Stimulated activated CD8-positive, alpha-beta memory T cell treated with anti-CD3 and anti-CD28 coated beads, Interleukin-12 subunit alpha, Interleukin-12 subunit beta, amount 100 ng/mL, for 4 hours (primary cell): ENCODE results near the gene BMERB1.
A peak's percentile ranks its signal among the peaks of the same experiment; 100 is the strongest.
"Not testable (repeated sequence)": the region's sequence is repeated elsewhere in the genome, so short reads cannot be mapped to it uniquely, and the experiment has no call there.

Experiments used
- DNase-seq: peaks from one replicate; pipeline ENCODE4 v3.0.0-alpha.2; 2020; ENCODE audit warnings: low read depth

BMERB1 gene

DNA sequence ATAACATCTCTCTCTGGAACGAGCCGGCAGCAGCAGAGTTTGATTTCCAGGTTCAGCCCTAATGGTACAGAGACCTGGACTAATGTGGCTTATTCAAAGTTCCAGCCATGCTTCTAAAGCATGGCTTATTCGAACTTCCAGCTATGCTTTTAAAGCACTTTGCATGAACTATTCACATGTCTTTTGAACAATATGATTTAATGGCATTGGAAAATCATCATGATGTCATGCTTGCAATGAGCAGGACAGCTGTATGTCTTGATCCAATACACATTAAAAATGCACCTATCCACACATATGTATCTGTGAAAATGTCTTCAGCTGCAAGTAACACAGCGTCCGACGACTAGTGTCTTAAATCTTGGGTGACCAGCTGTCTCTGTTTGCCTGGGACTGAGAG is 122.9 kb downstream of the BMERB1 start:
- DNase-seq = no peak

DNA sequence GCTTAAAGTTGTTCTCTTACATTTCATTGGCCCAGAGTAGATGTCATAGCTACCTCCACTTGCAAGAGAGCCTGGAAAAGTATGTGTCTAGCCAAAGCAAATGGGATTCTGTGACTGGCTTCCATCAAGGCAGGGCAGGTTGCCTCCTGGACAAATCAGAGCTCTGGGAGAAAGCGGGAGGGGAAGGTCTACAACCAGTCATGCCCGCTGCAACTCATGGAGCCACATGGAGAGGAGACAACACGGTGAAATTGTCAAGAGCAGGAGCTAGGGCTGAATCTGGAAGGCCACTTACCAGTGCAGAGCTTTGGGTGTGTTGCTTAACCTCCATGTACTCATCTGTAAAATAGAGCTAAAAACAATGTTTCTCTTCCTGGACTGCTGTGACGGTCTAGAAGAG is 124.8 kb downstream of the BMERB1 start:
- no peak for DNase-seq

DNA sequence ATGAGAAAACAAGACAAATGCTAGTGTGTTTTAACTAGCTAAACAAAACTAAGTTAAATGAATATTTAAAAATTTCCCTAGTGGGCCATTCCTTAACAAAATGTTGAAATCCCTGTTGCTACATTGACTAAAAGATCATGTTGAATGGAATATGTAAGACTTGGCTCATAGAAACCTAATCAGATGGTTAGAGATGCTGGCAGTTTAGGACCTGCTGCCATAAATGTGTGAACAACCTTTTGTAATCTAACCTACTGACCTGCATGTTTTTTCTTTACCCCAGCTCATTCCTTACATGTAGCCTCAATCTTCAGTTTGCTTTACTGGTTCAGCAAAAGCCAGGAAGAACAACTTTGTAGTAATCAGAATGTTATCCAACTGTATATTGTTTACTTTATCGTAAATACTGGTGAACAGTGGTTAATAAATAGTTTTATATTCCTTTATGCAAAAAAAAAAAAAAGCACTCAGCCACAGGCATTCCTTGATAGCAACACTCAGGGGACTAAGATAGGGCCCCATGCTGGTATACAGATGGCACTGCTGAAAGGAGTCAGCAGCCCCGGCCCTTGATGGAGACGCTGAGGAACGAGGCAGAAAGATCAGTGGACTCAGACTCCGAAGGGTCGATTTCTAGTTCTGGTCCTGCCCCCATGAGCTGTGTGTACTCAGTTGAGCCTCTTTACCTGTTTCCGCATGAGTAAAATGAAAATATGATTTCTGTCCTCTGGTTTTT is 130.4 kb downstream of the BMERB1 start:
- no peak for DNase-seq

DNA sequence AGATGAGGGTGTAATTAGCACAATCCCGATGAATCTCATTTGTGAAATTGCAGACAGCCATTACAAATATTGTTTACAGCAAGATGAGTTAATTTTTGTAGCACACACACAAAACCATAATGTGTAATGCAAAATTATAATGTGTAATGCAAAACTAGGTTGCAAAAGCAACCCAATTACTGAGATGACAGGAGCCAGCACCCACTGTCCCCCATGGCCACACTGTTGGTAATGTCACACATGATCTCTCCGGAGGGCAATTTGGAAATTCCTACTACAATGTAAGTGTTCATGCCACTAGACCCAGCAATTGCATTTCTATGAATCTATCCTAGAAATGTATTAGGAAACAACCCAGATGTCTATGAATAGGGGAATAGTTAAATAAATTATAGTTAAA is 131.7 kb downstream of the BMERB1 start:
- DNase-seq = no peak

DNA sequence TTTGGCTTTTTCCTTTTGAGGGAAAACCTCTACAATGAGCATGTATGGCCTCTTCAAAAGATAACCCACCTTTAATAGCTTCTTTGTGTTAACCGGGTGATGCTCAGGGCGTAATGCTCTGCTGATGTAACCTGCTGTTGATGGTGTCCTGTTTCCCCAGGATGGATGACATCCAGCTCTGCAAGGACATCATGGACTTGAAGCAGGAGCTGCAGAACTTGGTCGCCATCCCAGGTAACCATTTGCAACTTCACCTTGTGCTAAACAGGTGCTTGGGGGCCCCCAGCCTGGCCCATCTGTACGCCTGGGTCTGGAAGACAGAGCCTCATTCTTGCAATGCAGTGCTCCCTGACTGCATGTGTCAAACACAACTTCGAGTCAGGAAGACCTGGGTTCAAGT is 133.4 kb downstream of the BMERB1 start:
- DNase-seq = no peak

DNA sequence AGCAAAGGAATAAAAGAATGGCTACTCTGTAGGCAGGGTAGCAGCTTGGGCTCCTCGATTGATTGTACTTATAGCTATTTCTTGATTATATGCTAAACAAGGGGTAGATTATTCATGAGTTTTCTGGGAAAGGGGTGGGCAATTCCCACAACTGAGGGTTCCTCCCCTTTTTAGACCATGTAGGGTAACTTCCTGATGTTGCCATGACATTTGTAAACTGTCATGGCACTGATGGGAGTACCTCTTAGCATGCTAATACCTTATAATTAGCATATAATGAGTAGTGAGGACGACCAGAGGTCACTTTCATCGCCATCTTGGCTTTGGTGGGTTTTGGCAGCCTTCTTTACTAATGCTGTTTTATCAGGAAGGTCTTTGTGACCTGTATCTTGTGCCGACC is 136.3 kb downstream of the BMERB1 start:
- DNase-seq = not testable (repeated sequence)

DNA sequence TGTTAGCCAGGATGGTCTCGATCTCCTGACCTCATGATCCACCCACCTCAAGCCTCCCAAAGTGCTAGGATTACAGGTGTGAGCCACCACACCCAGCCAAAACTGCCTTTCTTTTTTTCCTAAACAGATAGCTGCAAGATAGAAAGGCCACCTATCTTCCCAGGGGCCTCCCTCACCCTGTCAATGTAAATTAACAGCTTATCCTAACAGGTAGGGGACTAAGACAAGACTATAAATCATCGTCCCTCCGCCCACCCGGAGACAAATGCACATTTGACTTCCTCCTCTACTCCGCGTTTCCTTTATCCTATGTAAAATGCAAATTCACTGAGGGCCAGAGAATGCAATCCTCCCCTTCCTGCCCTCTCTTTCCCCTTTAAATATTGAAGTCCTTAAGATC is 137.2 kb downstream of the BMERB1 start:
- DNase-seq = no peak

DNA sequence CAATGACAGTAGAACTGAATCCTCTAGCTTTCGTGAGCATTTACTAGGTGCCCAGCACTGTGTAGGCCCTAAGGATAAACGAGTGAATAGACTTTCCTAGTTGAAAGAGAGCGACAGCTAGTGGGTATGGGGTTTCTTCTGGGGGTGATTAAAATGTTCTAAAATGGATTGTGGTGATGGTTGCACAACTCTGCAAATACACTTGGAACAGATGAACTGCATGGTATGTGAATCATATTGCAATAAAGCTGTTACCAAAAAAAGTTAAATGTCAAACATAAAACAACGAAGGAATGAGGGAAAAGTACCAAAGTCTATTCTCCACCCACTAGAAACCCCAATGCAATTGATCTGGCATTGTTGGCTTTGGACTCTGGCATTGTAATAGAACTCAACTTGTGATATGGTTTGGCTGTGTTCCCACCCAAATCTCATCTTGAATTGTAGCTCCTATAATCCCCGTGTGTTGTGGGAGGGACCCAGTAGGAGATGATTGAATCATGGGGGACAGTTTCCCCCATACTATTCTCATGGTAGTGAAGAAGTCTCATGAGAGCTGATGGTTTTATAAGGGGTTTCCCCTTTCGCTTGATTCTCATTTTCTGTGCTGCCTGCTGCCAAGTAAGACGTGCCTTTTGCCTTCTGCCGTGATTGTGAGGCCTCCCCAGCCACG is 138.1 kb downstream of the BMERB1 start:
- no peak for DNase-seq

DNA sequence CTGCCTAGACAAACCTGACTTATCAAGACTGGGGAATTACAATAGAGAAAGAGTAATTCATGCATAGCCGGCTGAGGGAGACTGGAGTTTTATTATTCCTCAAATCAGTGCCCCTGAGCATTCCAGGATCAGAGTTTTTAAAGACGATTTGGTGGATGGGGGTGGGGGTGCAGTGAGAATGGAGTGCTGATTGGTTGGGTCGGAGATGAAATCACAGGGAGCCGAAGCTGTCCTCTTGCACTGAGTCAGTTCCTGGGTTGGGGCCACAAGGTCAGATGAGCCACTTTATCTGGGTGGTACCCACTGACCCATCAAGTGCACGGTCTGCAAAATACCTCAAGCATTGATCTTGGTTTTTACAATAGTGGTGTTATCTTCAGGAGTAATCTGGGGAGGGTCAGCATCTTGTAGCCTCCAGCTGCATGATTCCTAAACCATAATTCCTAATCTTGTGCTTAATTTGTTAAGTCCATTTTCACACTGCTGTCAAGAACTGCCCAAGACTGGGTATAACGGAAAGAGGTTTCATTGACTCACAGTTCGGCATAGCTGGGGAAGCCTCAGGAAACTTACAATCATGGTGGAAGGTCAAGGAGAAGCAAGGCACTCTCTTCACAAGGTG is 139.0 kb downstream of the BMERB1 start:
- no peak for DNase-seq

DNA sequence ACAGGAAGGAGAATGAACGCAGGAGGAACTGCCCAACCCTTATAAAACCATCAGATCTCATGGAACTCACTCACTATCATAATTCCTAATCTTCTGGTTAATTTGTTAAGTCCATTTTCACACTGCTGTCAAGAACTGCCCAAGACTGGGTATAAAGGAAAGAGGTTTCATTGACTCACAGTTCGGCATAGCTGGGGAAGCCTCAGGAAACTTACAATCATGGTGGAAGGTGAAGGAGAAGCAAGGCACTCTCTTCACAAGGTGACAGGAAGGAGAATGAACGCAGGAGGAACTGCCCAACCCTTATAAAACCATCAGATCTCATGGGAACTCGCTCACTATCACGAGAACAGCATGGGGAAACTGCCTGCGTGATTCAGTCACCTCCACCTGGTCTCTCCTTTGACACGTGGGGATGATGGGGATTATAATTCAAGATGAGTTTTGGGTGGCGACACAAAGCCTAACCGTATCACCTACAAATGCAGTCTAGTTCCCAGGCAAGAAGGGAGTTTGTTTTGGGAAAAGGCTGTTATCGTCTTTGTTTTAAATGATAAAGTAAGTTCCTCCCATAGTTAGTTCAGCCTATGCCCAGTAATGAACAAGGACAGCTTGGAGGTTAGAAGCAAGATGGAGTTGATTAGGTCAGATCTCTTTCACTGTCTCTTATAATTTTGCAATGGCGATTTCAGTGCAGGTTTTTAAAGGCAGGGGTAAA is 139.7 kb downstream of the BMERB1 start:
- not testable (repeated sequence) for DNase-seq

DNA sequence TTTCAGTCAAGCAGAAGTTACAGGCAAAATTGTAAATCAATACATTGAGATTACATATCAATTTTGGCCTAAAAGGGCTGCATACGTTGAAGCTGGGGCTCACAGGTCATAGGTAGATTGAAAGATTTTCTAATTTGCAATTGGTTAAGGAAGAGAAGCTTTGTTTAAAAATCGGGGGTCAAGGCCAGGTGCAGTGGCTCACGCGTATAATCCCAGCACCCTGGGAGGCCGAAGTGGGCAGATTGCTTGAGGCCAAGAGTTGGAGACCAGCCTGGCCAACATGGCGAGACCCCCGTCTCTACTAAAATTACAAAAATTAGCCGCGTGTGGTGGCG is 140.2 kb downstream of the BMERB1 start:
- DNase-seq = no peak

DNA sequence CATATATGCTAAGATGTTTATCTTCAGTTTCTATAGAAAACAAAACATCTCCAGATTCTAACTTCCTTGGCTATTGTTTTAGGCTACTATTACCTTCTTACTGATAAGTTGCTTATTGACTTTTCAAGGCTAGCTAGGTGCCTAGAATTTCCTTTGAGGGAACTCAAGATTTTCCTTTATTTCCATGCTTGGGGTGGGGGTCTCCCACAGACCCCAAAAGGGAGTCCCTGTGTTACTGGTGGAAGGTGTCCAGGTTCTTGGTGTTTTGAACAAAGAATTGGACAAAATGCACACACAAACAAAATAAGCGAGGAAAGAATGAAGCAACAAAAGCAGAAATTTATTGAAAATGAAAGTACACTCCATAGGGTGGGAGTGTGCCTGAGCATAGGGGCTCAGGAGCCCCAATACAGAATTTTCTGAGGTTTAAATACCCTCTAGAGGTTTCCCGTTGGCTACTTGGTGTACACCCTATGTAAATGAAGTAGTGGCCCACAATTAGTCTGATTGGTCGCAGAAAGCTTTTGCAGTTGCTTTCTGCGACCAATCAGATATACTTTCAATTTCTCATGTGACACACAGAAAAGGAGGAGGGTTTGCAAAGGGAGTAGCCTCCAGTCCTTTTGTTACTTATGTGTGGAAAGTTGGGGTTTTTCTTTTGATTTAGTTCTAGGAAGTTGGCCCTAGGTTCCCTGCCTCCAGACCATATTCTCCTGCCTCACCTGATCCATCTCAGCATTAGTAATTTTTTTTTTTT is 141.1 kb downstream of the BMERB1 start:
- DNase-seq = no peak

DNA sequence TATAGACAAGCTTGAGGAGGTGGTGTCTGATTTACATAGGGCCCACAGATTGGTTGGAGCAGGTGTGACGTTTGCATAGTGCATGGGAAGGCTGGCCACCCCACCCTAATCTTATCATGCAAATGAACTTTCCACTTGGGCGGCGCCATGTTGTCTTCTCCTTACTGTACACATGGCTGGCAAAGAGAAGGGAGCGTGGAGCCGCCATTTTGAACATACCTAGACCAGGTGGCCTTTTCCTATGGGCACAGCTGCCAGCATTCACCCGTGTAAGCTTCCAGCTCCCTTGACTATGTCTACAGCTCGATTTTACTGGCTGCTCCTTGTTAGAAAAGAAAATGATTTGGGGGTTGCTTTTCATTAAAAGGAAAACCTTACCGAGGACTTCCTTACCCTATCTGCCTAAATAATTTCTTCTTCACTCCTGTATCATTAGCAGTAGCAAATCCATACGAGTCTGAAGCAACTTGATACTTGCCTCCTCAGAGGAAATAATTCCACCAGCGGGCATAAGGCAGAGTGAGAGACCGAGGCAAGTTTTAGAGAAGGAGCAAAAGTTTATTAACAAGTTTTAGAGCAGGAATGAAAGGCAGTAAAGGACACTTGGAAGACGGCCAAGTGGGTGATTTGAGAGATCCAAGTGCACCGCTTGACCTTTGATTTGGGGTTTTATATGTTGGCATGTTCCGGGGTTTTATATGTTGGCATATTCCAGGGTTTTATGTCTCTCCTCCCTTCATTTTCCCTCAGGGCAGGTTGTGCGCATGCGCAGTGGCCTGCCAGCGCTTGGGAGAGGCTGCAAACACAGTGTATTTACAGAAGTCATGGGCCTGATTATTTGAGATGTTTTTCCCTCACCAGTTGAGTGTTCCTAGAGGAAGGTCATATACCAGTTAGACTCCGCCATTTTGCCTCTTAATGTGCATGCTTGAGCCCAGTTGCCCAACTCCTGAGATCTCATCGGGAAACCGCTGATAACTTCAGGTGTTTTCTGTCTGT is 142.9 kb downstream of the BMERB1 start:
- DNase-seq = no peak

DNA sequence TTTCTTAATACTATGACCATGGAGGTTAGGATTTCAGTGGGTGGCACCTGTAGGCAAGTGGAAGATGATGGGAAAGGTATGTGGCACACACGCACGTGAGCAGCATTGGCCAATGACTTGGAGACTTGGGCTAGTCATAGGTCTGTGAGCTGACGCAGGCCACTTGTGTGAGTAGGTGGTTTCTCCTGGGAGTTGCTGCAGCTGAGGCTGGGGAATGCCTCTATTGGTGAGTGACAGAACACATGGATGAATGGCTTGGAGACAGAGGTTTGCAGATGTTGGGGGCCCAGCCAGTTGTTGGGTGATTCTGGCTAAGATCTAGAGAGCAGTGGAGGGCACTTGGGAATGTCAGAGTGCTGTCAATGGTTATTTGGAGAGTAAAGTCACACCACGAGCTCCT is 144.4 kb downstream of the BMERB1 start:
- DNase-seq = no peak

DNA sequence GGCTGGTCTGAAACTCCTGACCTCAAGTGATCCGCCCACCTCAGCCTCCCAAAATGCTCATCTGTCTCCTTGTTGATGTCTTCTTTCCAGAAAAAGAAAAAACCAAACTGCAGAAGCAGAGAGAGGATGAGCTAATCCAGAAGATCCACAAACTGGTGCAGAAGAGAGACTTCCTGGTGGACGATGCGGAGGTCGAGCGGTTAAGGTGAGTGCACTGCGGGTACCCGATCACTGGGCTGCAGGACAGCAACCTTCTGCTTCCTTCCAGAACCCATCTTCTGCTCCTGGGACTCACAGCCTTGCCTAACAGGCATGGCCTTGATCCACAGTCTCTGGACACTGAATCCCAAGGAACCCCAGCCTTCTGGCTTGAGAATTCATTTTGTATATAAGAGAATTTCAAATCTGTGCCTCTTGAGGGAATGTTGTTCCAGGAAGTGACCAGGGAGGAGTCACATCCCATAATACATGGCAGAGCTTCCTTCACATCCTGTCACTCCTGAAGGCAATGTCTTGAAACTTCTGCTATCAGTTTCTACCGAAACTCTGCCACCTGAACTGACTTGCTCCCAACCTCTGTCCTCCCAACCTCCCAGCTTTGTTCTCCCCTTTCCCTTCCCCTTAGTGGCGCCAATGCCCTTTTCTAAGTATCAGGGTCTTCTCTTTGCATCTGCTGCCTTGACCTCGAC is 146.9 kb downstream of the BMERB1 start:
- no peak for DNase-seq

DNA sequence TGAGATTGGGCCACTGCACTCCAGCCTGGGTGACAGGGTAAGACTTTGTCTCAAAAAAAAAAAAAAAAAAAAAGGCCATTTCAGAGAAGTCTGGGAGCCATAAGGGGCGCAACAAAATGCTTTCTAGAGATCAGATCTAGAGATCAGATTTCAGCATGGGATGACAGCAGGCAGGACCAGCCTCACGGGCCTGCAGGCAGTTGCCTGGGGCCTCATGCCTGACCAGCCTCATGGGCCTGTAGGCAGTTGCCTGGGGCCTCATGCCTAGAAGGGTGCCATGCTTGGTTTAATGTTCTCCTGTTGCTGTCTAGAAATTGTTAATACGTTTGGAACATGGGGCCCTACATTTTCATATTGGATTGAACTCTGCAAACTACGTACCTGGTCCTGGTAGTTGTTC is 149.1 kb downstream of the BMERB1 start:
- no peak for DNase-seq

DNA sequence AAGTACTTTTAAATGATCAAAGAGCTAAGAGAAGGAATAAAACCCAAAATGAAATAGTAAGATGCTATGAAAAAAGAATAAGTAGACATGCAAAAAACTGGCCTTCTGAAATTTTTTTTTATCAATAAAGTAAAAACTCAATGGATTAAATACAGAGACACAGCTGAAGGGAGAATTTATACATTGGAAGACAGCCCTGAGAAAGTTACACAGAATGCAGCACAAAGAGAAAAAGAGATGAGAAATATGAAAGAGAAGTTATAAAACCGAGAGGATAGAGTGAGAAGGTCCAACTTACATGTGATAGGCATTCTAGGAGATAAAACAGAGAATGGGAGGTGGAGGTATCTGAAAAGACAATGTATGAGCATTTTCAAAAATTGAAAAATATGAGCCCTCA is 151.6 kb downstream of the BMERB1 start:
- DNase-seq = no peak

DNA sequence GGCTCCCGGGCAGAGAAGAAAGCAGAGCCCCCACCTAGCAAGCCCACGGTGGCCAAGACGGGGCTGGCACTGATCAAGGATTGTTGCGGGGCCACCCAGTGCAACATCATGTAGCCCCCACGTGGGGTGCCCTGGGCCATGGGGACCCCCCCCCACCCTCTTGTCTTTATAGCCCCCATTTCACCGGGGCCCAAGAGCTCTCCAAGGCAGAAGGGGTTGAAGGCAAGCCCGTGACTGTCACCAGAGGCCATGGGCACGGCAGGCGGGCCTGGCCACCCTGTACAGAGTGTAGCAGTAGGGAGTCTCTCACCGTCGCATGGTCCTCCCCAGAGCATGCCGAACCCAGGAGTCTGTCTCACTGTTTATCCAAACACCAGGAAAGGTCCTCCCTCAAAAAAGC is 152.3 kb downstream of the BMERB1 start:
- DNase-seq = no peak

DNA sequence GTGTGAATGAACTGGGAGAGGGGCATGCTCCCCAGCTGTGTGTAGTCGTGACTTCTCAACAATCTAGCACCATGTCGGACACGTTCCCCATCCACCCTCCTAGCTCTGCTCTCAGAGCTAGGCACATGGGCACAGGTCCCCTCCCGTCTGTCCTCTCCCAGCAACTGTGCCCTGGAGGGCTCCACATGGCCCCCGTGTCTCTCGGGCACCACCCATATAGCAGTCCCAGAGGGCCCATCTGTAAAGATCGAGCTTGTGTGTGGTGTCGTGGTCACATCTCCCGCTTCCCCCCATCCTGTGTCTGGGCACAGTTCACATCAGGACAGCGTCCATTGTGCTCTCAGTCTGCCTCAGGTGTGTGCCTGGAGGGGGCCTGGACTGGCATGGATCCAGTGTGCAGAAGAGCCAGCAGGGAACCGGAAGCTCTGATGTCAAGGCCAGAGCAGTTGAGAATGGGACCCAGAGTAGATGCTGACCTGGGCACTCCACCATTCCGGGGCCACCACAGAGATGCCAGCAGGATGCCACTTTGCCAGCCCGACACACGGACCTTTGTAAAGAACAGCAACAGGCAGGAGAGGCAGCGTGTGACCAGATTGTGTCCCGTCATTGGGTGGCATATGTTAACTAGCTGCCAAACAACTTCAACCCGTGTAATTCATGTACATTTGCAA is 152.9 kb downstream of the BMERB1 start:
- DNase-seq = no peak

DNA sequence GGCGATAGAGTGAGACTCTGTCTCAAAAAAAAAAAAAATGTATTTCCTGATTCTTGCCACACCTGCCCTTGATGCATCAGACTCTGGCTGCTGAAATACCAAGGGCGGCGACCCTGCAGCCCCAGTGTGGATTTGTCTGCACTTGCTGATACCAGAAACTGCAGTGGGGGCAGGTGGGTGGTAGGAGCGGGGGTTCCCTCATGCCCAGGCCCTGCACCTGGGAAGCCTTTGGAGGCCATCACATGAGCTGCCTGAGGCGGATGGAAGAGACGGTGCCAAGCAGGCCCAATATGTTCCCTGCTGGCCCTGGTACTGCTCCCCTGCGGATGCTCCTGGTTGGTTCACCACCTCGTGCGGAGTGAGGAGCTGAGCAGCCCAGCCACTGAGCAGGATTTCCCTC is 157.9 kb downstream of the BMERB1 start:
- DNase-seq = peak; percentile 4
